Loucy (cell line): ENCODE data around the gene TTLL12.

Source experiments
- H2AFZ ChIP-seq: fragments of 200-600 bp; sonication (generic); 2 replicates; pipeline ENCODE4 v1.6.0; 2016; ENCODE audit warnings: antibody characterized with exemption, mild to moderate bottlenecking, low read length, moderate library complexity
- H3F3A ChIP-seq: fragments of 200-600 bp; 2 replicates; pipeline ENCODE4 v1.6.0; 2016; ENCODE audit warnings: antibody characterized with exemption, low read depth, mild to moderate bottlenecking
- H3K27me3 ChIP-seq: fragments of 200-600 bp; sonication (generic); 2 replicates; pipeline ENCODE4 v1.6.1; 2014; ENCODE audit warnings: low read length, mild to moderate bottlenecking; ENCODE audit not compliant: insufficient read depth, poor library complexity, severe bottlenecking
- H3K36me3 ChIP-seq: fragments of 200-600 bp; sonication (generic); 2 replicates; pipeline ENCODE4 v1.6.1; 2016; ENCODE audit warnings: low read length; ENCODE audit not compliant: insufficient read depth
- H3K4me1 ChIP-seq: fragments of 200-600 bp; sonication (generic); 2 replicates; pipeline ENCODE4 v1.5.1; 2014; ENCODE audit warnings: low read length, mild to moderate bottlenecking; ENCODE audit not compliant: insufficient read depth, poor library complexity, severe bottlenecking
- H3K4me2 ChIP-seq: fragments of 200-600 bp; sonication (generic); 2 replicates; pipeline ENCODE4 v1.6.0; 2014; ENCODE audit warnings: antibody characterized with exemption, low read length, low read depth, mild to moderate bottlenecking; ENCODE audit not compliant: poor library complexity, severe bottlenecking
- H3K4me3 ChIP-seq: fragments of 200-600 bp; sonication (generic); 2 replicates; pipeline ENCODE4 v1.5.1; 2014; ENCODE audit warnings: low read length, mild to moderate bottlenecking, mixed read lengths; ENCODE audit not compliant: poor library complexity, severe bottlenecking
- H3K79me2 ChIP-seq: fragments of 200-600 bp; sonication (generic); 2 replicates; pipeline ENCODE4 v1.6.1; 2014; ENCODE audit warnings: low read length; ENCODE audit not compliant: insufficient read depth
- H3K9ac ChIP-seq: fragments of 200-600 bp; sonication (generic); 2 replicates; pipeline ENCODE4 v1.6.0; 2014; ENCODE audit warnings: mild to moderate bottlenecking, low read depth, low read length, moderate library complexity; ENCODE audit not compliant: poor library complexity, severe bottlenecking
- H3K9me2 ChIP-seq: fragments of 200-600 bp; sonication (generic); replicated peaks from 2 replicates; pipeline ENCODE4 v1.6.1; 2016; ENCODE audit warnings: low read depth, low read length, mixed read lengths
- H3K9me3 ChIP-seq: fragments of 200-600 bp; sonication (generic); 2 replicates; pipeline ENCODE4 v1.6.1; 2014; ENCODE audit warnings: mild to moderate bottlenecking, antibody characterized with exemption, low read length, low read depth; ENCODE audit not compliant: insufficient read depth
- H4K20me1 ChIP-seq: fragments of 200-600 bp; sonication (generic); 2 replicates; pipeline ENCODE4 v1.6.0; 2014; ENCODE audit warnings: antibody characterized with exemption, low read length, mild to moderate bottlenecking; ENCODE audit not compliant: insufficient read depth, poor library complexity, severe bottlenecking
- EZH2phosphoT487 ChIP-seq: fragments of 200-600 bp; IDR thresholded peaks from 2 replicates; pipeline ENCODE4 v1.6.1; 2018; ENCODE audit warnings: antibody characterized with exemption, mild to moderate bottlenecking, moderate library complexity, borderline replicate concordance
- TF ChIP-seq, protein P1 (sequence below): fragments of 200-600 bp; sonication (generic); conservative IDR thresholded peaks from 2 replicates; pipeline ENCODE4 v1.5.1; 2014; ENCODE audit warnings: mild to moderate bottlenecking, antibody characterized with exemption, low read length

The TTLL12 gene

DNA sequence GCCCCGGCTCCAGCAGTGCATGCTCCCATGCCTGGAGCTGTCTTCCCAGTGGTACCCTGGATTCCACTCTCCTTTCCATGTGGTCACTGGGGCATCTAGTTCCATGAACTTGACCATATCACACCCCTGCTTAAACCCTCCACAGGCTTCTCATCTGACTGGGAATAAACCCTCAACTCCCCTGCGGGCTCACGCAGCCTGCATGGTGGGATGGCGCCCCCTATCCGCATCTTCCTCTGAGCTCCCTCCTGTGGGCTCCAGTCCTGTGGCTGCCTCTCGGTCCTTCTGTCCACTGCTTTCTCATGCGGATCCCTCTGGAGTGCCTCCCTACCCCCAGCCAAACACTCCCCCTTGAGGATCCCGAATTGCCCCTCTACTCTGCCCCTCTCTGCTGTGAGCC lies 41.4 kb upstream of the TTLL12 start:
- TF ChIP-seq, protein P1, sequence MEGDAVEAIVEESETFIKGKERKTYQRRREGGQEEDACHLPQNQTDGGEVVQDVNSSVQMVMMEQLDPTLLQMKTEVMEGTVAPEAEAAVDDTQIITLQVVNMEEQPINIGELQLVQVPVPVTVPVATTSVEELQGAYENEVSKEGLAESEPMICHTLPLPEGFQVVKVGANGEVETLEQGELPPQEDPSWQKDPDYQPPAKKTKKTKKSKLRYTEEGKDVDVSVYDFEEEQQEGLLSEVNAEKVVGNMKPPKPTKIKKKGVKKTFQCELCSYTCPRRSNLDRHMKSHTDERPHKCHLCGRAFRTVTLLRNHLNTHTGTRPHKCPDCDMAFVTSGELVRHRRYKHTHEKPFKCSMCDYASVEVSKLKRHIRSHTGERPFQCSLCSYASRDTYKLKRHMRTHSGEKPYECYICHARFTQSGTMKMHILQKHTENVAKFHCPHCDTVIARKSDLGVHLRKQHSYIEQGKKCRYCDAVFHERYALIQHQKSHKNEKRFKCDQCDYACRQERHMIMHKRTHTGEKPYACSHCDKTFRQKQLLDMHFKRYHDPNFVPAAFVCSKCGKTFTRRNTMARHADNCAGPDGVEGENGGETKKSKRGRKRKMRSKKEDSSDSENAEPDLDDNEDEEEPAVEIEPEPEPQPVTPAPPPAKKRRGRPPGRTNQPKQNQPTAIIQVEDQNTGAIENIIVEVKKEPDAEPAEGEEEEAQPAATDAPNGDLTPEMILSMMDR = peak; percentile 73
- no peak for TF ChIP-seq EZH2phosphoT487
- Histone ChIP-seq H4K20me1 (no peaks in the 10 kb centered on the region), H3K36me3 (no peaks in the 10 kb centered on the region), H3K9ac (no peak overlapping the region), H3K27me3 (no peaks in the 10 kb centered on the region), H2AFZ (no peak overlapping the region), H3K4me2 (no peak overlapping the region), H3F3A (no peaks in the 10 kb centered on the region), H3K9me2 (no peaks in the 10 kb centered on the region), H3K4me3 (no peak overlapping the region), H3K4me1 (peaks cover 6% of the 10 kb centered on the region), H3K9me3 (no peaks in the 10 kb centered on the region), H3K79me2 (no peaks in the 10 kb centered on the region)

DNA sequence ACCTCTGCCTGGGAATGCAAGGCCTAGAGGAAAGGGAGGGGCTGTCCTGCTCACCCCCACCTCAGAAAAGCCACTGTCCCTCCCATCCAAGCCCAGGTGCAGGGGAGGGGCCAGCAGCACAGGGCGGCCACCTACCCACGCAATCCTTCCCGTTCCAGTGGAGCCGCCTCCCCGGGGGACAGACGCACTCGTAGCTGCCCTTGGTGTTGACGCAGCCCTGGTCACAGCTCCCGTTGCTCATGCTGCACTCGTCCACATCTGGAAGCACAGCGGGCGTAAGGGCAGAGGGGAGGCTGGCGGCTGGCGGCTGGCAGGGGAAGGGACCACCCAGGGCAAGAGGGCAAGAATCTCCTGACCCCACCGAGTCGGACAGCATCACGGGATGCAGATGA lies 40.3 kb upstream of the TTLL12 start:
- no peaks in the 10 kb centered on the region for H3K27me3 ChIP-seq

DNA sequence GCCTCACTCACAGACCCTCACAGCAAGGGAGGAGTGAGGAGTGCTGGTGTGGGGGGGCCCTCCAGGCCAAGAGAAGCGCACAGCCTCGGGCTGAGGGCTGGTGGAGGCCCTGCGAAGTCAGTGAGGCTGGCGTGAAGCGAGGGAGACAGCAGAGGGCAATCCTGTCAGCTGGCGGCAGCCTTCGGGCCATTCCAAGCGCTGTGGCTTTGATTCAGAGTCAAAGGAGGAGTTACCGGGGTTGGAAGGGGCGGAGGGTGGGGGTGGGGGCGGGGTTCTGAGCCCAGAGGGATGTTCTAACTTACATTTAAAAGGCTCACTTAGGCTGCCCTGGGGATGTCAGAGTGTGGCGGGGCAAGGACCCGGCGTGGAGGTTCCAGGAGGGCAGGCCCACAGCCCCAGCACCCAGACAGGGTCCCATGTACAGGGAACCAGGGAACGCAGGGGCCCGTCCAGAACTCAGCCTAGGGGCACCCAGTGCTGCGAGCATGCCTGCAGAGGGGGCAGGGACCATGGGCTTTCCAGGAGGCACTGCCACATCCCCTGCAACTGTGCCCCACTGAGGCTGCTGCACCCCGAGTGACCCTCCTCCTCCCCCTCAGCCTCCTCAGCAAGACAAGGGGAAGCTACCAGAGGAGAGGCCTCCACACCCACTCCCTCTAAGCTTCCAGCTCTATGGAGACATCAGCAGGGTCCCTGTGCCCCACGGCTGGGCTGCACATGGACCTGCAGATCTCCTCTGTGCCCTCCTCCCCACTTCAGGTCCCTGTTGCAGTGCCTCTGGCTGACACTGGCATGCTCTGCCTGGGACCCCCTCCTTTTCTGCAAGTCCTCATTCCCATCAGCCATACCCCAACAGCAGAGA lies 39.7 kb upstream of the TTLL12 start:
- Histone ChIP-seq H3K4me3 (no peak overlapping the region), H3K27me3 (no peaks in the 10 kb centered on the region), H3K9ac (no peak overlapping the region), H3K36me3 (no peaks in the 10 kb centered on the region), H4K20me1 (no peaks in the 10 kb centered on the region), H3K9me2 (no peaks in the 10 kb centered on the region), H2AFZ (no peak overlapping the region), H3F3A (no peaks in the 10 kb centered on the region), H3K9me3 (no peaks in the 10 kb centered on the region), H3K79me2 (no peaks in the 10 kb centered on the region), H3K4me2 (no peak overlapping the region), H3K4me1 (peaks cover 6% of the 10 kb centered on the region)
- TF ChIP-seq EZH2phosphoT487 = no peak
- TF ChIP-seq, protein P1 = no peak

More for the DNA sequence above, 40.3 kb upstream of the TTLL12 start:
- no peak for TF ChIP-seq EZH2phosphoT487
- TF ChIP-seq, protein P1 = no peak
- Histone ChIP-seq H3K4me2 (no peak overlapping the region), H2AFZ (no peak overlapping the region), H4K20me1 (no peaks in the 10 kb centered on the region), H3K79me2 (no peaks in the 10 kb centered on the region), H3K9ac (no peak overlapping the region), H3K4me3 (no peak overlapping the region), H3K9me2 (no peaks in the 10 kb centered on the region), H3F3A (no peaks in the 10 kb centered on the region), H3K4me1 (peaks cover 6% of the 10 kb centered on the region), H3K9me3 (no peaks in the 10 kb centered on the region), H3K36me3 (no peaks in the 10 kb centered on the region)
